NCI-H774 (cell line): ENCODE results near the gene DMD.
"Not testable (repeated sequence)": the region's sequence is repeated elsewhere in the genome, so short reads cannot be mapped to it uniquely, and the experiment has no call there.

Experiments used
- DNase-seq: peaks from one replicate; lab custom pipeline; 2025; lab: John Stamatoyannopoulos, UW

Gene DMD

GRCh38 chrX:31522760-31523159 is 1688.6 kb downstream of the DMD start:
- DNase-seq = no peak

DNA sequence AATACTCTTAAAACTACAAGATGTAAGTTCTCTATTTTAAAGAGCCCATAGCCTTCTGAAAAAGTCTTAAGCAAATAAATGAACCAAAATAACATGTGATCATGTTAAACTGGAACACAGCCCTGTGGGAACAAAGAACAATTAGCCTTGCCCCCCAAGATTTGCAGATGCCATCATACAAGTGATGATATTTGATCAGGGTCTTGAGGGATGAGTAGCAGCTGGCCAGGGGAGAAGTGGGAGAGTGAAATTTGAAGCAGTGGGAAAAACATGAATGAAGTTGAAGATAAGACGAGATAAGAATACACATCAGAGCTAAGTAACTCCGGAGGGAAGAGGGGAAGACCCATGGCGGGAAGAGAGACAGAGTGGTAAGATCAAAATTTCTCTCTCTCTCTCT is 1689.4 kb downstream of the DMD start:
- DNase-seq = no peak

DNA sequence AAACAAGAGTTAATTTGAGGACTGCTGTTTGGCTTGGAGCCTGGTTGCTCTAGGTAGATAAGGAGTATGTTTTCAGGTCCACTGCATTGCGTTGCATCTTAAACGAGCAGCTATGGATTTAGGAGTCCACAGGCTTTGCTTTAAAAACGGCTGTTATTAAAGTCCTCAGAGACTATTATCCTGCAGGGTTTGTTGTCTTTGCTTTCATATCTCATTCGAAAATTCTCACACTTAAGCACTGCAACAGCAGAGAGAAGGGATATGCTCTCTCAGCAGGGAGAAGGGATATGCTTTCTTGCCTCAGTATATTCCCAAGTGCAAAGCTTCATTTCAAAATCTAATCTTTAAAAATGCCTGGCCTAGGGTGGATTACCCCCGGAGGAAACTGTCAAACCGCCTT is 1694.8 kb downstream of the DMD start:
- no peak for DNase-seq

DNA sequence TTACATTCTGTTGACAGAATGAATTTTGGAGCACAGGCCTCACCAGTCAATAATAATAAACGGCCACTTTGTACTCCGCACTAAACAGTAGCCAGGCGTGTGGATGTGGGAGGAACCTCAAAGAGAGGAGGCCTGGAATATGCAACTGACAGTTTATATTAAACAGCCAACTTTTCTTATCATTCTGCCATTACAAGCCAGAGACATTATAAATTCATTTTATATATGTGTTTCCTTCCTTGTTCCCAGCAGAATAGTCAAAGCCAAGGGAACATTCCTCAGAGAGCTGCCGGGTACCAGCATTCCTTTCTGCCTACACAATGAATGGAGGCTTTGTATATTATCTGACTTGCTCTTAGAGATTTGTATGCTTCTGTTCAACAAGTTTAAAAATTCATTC is 1703.0 kb downstream of the DMD start:
- no peak for DNase-seq

DNA sequence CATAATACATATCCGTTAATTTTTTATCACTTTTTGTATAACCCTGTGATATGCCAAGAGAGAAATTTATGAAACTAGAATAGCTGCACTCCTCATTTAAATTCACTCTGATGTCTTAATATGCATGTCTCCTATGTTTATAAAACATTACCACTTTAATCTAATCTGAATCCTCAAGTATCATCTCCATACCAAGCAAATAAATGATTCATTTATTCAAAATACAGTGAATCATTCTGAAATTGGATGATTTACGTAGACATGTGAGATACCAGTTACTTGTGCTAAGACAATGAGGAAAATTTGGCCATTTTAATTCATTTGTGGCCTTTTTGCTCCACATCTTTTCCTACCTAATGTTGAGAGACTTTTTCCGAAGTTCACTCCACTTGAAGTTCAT is 1704.4 kb downstream of the DMD start:
- no peak for DNase-seq

DNA sequence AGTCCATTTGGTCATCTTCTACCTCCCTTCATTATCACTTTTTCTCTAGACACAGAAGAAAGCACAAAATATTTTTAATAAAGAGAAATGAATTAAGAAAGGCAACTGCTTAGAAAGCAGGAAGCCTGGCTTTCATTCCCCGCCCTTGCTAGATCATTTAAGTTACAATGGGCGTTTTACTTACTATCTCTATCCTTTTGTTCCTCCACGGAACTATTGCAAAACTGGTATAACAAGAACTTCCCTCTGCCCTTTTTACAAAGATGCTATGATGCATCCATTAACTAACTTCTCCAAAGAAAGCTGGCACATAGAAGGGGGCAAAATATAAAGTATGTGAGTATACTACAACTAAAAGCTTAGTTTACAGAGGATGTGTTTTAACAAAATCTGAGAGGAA is 1705.0 kb downstream of the DMD start:
- no peak for DNase-seq

GRCh38 chrX:31500921-31501320 is 1710.4 kb downstream of the DMD start:
- DNase-seq = no peak

GRCh38 chrX:31499109-31499508 is 1712.2 kb downstream of the DMD start:
- DNase-seq = no peak

DNA sequence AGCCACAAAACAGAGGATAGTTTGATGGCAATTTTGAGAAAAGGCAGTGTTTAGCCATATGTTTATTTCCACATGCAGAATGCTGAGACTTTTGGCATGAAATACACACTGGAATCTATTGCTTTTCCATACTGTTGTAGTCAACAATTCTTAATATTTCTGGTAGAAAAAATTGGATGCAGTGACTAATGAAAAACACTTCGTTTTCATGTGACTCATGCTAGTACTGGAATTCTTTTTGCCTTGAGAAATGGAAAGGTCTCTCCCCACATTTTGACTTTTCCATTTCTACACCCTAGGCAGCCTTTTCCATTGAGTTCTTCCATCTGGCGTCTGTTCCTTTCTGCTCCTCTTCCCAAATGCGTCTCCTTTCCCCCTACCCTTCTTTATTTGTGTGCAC is 1714.3 kb downstream of the DMD start:
- DNase-seq = no peak

- DNase-seq = no peak
These were observed 1723.4 kb downstream of the DMD start for GRCh38 chrX:31487951-31488350.

GRCh38 chrX:31483336-31483735 is 1728.0 kb downstream of the DMD start:
- no peak for DNase-seq

- no peak for DNase-seq
These were observed 1730.7 kb downstream of the DMD start for GRCh38 chrX:31480696-31481095.

- DNase-seq = no peak
These were observed 1740.1 kb downstream of the DMD start for GRCh38 chrX:31471229-31471628.

DNA sequence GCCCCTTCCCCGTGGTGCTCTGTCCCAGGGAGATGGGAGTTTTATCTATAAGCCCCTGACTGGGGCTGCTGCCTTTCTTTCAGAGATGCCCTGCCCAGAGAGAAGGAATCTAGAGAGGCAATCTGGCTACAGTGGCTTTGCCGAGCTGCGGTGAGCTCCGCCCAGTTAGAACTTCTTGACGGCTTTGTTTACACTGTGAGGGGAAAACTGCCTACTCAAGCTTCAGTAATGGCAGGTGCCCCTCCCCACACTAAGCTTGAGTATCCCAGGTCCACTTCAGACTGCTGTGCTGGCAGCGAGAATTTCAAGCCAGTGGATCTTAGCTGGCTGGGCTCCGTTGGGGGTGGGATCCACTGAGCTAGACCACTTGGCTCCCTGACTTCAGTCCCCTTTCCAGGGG is 1740.6 kb downstream of the DMD start:
- not testable (repeated sequence) for DNase-seq

- no peak for DNase-seq
These were observed 1746.9 kb downstream of the DMD start for GRCh38 chrX:31464306-31464915.

- DNase-seq = no peak
These were observed 1750.1 kb downstream of the DMD start for GRCh38 chrX:31461266-31461665.

GRCh38 chrX:31459361-31459760 is 1752.0 kb downstream of the DMD start:
- DNase-seq = no peak

GRCh38 chrX:31449965-31450364 is 1761.4 kb downstream of the DMD start:
- no peak for DNase-seq

GRCh38 chrX:31449081-31449480 is 1762.3 kb downstream of the DMD start:
- no peak for DNase-seq

DNA sequence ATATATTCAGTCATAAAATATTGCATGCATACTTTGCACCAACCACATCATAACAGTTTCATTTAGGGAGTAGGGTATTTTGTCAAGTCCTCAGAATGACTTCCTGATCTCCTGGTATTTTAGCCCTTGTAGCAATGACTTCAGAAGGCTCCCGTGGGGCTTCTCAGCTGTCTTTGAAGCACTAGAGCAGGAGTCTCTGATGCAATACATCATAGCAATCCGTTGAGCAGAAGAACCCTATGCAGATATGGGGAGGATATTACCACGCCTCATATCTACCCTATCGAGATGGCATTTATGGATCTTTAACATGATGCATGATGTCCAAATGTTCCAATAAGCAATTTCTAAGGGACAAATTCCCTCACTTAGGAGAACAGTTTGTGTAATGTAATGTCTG is 1765.8 kb downstream of the DMD start:
- DNase-seq = no peak

GRCh38 chrX:31443654-31444053 is 1767.7 kb downstream of the DMD start:
- no peak for DNase-seq

GRCh38 chrX:31440546-31440945 is 1770.8 kb downstream of the DMD start:
- DNase-seq = no peak

GRCh38 chrX:31436424-31436823 is 1774.9 kb downstream of the DMD start:
- DNase-seq = no peak

DNA sequence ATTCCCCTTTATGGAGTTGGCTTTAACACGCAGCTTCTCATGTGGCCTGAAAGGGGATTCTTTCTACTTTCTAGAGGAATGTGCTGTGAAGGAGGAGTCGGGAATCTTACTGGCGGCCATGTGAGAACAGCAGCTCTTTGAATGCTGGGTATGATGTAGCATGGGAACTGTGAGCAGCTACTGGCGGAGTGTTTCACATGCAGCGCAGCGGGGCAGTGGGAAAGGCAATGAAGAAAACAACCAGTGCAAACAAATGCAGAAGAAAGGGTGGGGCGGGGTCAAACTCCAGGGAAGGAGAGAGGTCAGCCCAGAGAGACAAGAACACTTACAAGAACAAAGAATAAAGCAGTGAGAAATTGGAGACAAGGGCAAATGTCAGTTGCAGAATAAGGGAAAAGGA is 1775.8 kb downstream of the DMD start:
- no peak for DNase-seq

DNA sequence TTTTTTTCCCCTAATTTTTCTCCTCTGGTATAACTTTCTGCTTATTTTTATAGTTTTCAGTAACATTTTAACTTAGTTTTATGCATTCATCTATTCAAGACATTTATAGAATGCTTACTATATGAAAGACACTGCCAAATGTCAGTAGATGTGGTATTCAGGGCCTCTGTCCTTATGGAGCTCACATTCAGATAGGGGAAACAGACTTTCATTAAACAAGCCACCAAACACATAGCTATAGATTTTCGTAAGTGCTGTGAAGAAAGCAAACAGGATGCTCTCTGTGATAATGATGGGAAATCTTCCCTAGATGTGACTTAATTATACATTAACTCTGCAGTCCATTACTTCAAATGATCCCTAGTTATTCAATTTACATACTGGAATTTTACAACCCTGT is 1777.5 kb downstream of the DMD start:
- DNase-seq = no peak
